Pancreas (tissue), 10 donors: ENCODE measurements around the gene SELENOT. TPM values are rescaled to one million over a fixed set of nuclear protein-coding genes. Genes with fewer than 3 reads are reported as not detected.

Experiments used
- ATAC-seq, 4 donors: fragments of 200-7000 bp; cut with Tn5 transposase; one replicate each; pipeline versions ENCODE4 v1.8.0 to v1.9.1; 2020; ENCODE audit warnings: mild to moderate bottlenecking in 4 of 4, moderate library complexity in 4 of 4
- DNase-seq, 6 donors: peaks; one replicate each; pipeline ENCODE4 v3.0.0-alpha.2; 2020
- FAIRE-seq: peaks from 2 replicates; lab custom pipeline; 2012; peaks lifted over from hg19 to GRCh38; lab: Jason Lieb, UNC
- H3K27ac ChIP-seq, 4 donors: fragments of 200-600 bp; sonication (generic); 1 replicate in 3 of 4; 2 replicates in 1 of 4; pipeline versions ENCODE4 v1.5.0 to v1.8.0; 2020
- H3K27me3 ChIP-seq, 4 donors: fragments of 200-600 bp; one replicate each; pipeline ENCODE4 v1.8.0; 2021
- H3K36me3 ChIP-seq, 3 donors: fragments of 200-600 bp; sonication (generic) in 1 of 3; one replicate each; pipeline versions ENCODE4 v1.5.0 to v1.8.0; 2020 to 2021
- H3K4me1 ChIP-seq, 3 donors: fragments of 200-600 bp; one replicate each; pipeline ENCODE4 v1.8.0; 2021
- H3K4me3 ChIP-seq, 4 donors: fragments of 200-600 bp; sonication (generic) in 2 of 4; one replicate each; pipeline versions ENCODE4 v1.5.0 to v1.8.0; 2020 to 2021
- H3K9me3 ChIP-seq, 4 donors: fragments of 200-600 bp; one replicate each; pipeline ENCODE4 v1.8.0; 2021
- CTCF ChIP-seq, 4 donors: fragments of 200-600 bp; sonication (generic) in 3 of 4; IDR thresholded peaks; one replicate each; pipeline versions ENCODE4 v1.5.0 to v1.8.0; 2021; ENCODE audit warnings: antibody characterized with exemption in 4 of 4
- WGBS, 2 donors: extraction: QIAGEN DNeasy Blood & Tissue Kit; methylation state at CpG; one replicate each; pipeline ENCODE4 v1.1.7; 2013; 5-methylcytosine and 5-hydroxymethylcytosine counted together
- intact Hi-C, 3 donors: fragments of 100-400 bp; cut with DNase I; formaldehyde crosslinking; loops; one replicate each; pipeline versions ENCODE4 v1.11.1 to v1.14.2; 2022
- polyA plus RNA-seq, 2 donors: library from polyadenylated mRNA; stranded (reverse); fragments of 200-250 nt; gene quantifications; one replicate each; pipeline ENCODE4 v1.2.3, GENCODE V29; 2013
- total RNA-seq, 6 donors: library from RNA; stranded (reverse); fragmentation: NEBNext Ultra II Directional in 4 of 6; extraction: Animal tissue kit (Norgen Biotek cat#: 25700) in 4 of 6; gene quantifications; one replicate each; pipeline versions ENCODE4 v1.2.1 to v1.2.4, GENCODE V29; 2021 to 2023
- donor health status: healthy with polysubstance abuse.
- donor health status: DM: no; HTN: no; CAD: no; lungs with moderate emphysema.
- donor health status: DM: no; HTN: no; CAD: no.
- donor health status: control.
- donor health status: control.
- donor health status: Bipolar disorder and iron deficiency.
- donor health status: DM: yes; HTN: yes; CAD: no.
- donor health status: DM: no; HTN: no; CAD: no.
- donor health status: DM: no; HTN: no; CAD: no.
- donor health status: DM: yes; HTN: yes; CAD: no.

SELENOT gene
- total and polyA plus RNA-seq, 8 donors: 11.2 to 56.9 (median 42.1) TPM

- H3K27me3 ChIP-seq: no peaks in the 10 kb centered on the region
- TF ChIP-seq CTCF (IDR thresholded peaks at IDR 0.05): no peak
- no peak overlapping the region for H3K27ac ChIP-seq
- intact Hi-C loops: no loop called here
- no peak overlapping the region for H3K4me3 ChIP-seq
- FAIRE-seq: no peak
- no peak for DNase-seq
- no peak for ATAC-seq
- 81 to 82% methylated on average over 9 of the region's 9 CpGs for WGBS, 2 donors
- H3K36me3 ChIP-seq: no peaks in the 10 kb centered on the region
- H3K4me1 ChIP-seq: peaks cover 4 to 44% (median 37%) of the 10 kb centered on the region in 3 donors
- H3K9me3 ChIP-seq: no peaks in the 10 kb centered on the region
These were observed 3.0 kb downstream of the SELENOT start for GRCh38 chr3:150605998-150606641.

- FAIRE-seq (no peak), ATAC-seq (no peak), DNase-seq (no peak)
- intact Hi-C loops: no loop called here
- Histone ChIP-seq H3K4me1 (peaks cover 4 to 40% (median 37%) of the 10 kb centered on the region in 3 donors), H3K27ac (no peak overlapping the region), H3K4me3 (no peak overlapping the region), H3K27me3 (no peaks in the 10 kb centered on the region), H3K9me3 (no peaks in the 10 kb centered on the region), H3K36me3 (peaks cover 0 to 7% (median 0%) of the 10 kb centered on the region in 3 donors)
- 48 to 52% methylated on average over 8 of the region's 8 CpGs for WGBS, 2 donors
- TF ChIP-seq CTCF (IDR thresholded peaks at IDR 0.05): no peak
These were observed 4.3 kb downstream of the SELENOT start for GRCh38 chr3:150607267-150608065.

DNA sequence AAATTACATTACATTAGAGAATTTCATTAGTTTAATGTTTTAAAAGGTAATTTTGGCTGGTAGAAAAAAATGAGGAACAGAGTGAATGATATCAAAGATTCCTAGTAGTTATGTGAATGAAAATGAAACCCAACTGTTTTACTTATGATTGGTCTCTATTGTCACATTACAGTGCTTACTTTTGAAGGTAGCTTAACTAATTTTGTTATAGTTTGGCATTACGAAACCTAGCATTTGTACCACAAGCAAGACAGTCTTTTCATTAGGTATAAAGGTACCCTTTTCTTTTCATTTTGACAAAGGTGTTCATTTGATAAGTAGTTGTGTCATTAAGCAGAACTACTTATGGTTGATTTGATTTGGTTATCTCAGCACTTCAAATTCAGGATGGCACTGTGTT, 6.9 kb downstream of the SELENOT start:
- Histone ChIP-seq H3K36me3 (peaks cover 0 to 7% (median 0%) of the 10 kb centered on the region in 3 donors), H3K4me3 (no peak overlapping the region), H3K9me3 (no peaks in the 10 kb centered on the region), H3K27me3 (no peaks in the 10 kb centered on the region), H3K27ac (no peak overlapping the region), H3K4me1 (peaks cover 0 to 35% (median 30%) of the 10 kb centered on the region in 3 donors)
- WGBS, 2 donors: 0 to 2% methylated on average over 1 of the region's 1 CpG
- intact Hi-C loops: no loop called here
- ATAC-seq: no peak
- no peak for DNase-seq
- TF ChIP-seq CTCF (IDR thresholded peaks at IDR 0.05): no peak
- no peak for FAIRE-seq

- no peaks in the 10 kb centered on the region for H3K27me3 ChIP-seq
- no peak for DNase-seq
- H3K36me3 ChIP-seq: peaks cover 0 to 7% (median 0%) of the 10 kb centered on the region in 3 donors
- H3K9me3 ChIP-seq: no peaks in the 10 kb centered on the region
- H3K4me3 ChIP-seq: no peak overlapping the region
- no peak for FAIRE-seq
- intact Hi-C loops: no loop called here
- TF ChIP-seq CTCF (IDR thresholded peaks at IDR 0.05): no peak
- no peak overlapping the region for H3K27ac ChIP-seq
- ATAC-seq: peak in 2 of 4 donors; percentile 22 to 27
- WGBS, 2 donors: 34 to 36% methylated on average over 1 of the region's 1 CpG
- peaks cover 0 to 31% (median 22%) of the 10 kb centered on the region in 3 donors for H3K4me1 ChIP-seq
These were observed 7.7 kb downstream of the SELENOT start for GRCh38 chr3:150610785-150611184.
